Natural killer cell (primary cell): Measurements from ENCODE around the gene ATRX. TPM values are rescaled to one million over a fixed set of nuclear protein-coding genes. Genes with fewer than 3 reads are reported as not detected.
A peak's percentile ranks its signal among the peaks of the same experiment; 100 is the strongest.

Experiments
- ATAC-seq, 3 donors: fragments of 150-1000 bp in 2 of 3; fragments of 200-7000 bp in 1 of 3; cut with Tn5 transposase; 1 replicate in 1 of 3; 2 replicates in 2 of 3; pipeline ENCODE4 v1.10.0; 2021; ENCODE audit warnings: mild to moderate bottlenecking in 2 of 3, moderate library complexity in 2 of 3
- DNase-seq, 2 donors: peaks; one replicate each; pipeline versions ENCODE4 v3.0.0 to v3.0.0-alpha.2; 2013 to 2021; ENCODE audit warnings: mixed read lengths in 1 of 2
- H3K27ac ChIP-seq: one replicate; pipeline ENCODE4 v1.5.1; 2013; ENCODE audit warnings: mild to moderate bottlenecking, low read length
- H3K27me3 ChIP-seq: one replicate; pipeline ENCODE4 v1.6.1; 2013; ENCODE audit warnings: low read length; ENCODE audit not compliant: control insufficient read depth, insufficient read depth
- H3K36me3 ChIP-seq: one replicate; pipeline ENCODE4 v1.6.1; 2013; ENCODE audit warnings: low read length; ENCODE audit not compliant: control insufficient read depth, insufficient read depth
- H3K4me1 ChIP-seq: one replicate; pipeline ENCODE4 v1.6.1; 2013; ENCODE audit warnings: low read length; ENCODE audit not compliant: control insufficient read depth, insufficient read depth
- H3K4me3 ChIP-seq: one replicate; pipeline ENCODE4 v1.5.1; 2013; ENCODE audit warnings: low read length
- H3K9me3 ChIP-seq: one replicate; pipeline ENCODE4 v1.6.1; 2013; ENCODE audit warnings: low read length; ENCODE audit not compliant: control insufficient read depth, insufficient read depth
- H3K27ac Mint-ChIP-seq, 2 donors: one replicate each; pipeline ENCODE4 v1.8.0; 2022; ENCODE audit warnings: mild to moderate bottlenecking in 2 of 2, mixed read lengths in 2 of 2, moderate library complexity in 1 of 2
- H3K27me3 Mint-ChIP-seq, 2 donors: one replicate each; pipeline ENCODE4 v1.8.0; 2022; ENCODE audit warnings: low read depth in 2 of 2, mixed read lengths in 2 of 2
- H3K36me3 Mint-ChIP-seq: one replicate; pipeline ENCODE4 v1.8.0; 2022; ENCODE audit warnings: mixed read lengths
- H3K4me1 Mint-ChIP-seq, 2 donors: one replicate each; pipeline ENCODE4 v1.8.0; 2022; ENCODE audit warnings: mixed read lengths in 2 of 2
- H3K4me3 Mint-ChIP-seq: one replicate; pipeline ENCODE4 v1.8.0; 2022; ENCODE audit warnings: mild to moderate bottlenecking, moderate library complexity, mixed read lengths
- H3K9me3 Mint-ChIP-seq, 2 donors: one replicate each; pipeline ENCODE4 v1.8.0; 2022; ENCODE audit warnings: mixed read lengths in 2 of 2
- WGBS: methylation state at CpG from one replicate; pipeline ENCODE4 v1.1.7; 2013; ENCODE audit warnings: missing lambda C conversion rate; ENCODE audit not compliant: insufficient coverage; 5-methylcytosine and 5-hydroxymethylcytosine counted together
- intact Hi-C: fragments of 100-400 bp; cut with micrococcal nuclease; formaldehyde crosslinking; loops from one replicate; pipeline ENCODE4 v1.14.2; 2022
- total RNA-seq, 4 donors: library from RNA; stranded (reverse); fragments of 120-200 nt in 1 of 4; gene quantifications; one replicate each; pipeline versions ENCODE4 v1.2.3 to v1.2.4, GENCODE V29; 2013 to 2022
- TF ChIP-seq, protein P1 (sequence below): fragments of 200-600 bp; IDR thresholded peaks from one replicate; pipeline ENCODE4 v1.8.0; 2022; ENCODE audit warnings: antibody characterized with exemption

Gene ATRX
- total RNA-seq, 3 donors from 2014 or later (not counting 1 experiment from before 2014, with no cell fraction given), result 136 to 162 (median 159) TPM

DNA sequence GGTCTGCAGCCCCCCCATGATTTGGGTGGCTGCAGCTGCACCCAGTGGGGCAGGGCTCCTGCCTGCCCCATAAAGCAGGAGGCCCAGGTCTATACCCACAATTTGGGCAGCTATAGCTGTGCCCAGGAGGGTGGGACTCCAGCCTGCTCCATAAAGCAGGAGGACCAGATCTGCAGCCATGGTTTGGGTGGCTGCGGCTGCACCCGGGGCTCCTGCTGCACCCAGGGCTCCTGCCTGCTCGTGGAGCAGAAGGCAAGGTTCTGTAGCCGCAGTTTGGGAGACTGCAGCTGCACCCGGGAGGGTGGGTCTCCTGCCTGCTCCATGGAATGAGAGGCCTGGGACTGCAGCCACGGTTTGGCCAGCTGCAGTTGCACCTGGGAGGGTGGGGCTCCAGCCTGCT lies 81.1 kb downstream of the ATRX start:
- Mint-ChIP-seq H3K36me3 (no peaks in the 10 kb centered on the region), H3K4me1 (peaks cover 2 to 16% of the 10 kb centered on the region in 2 donors), H3K27me3 (no peaks in the 10 kb centered on the region), H3K4me3 (no peak overlapping the region), H3K27ac (no peak overlapping the region), H3K9me3 (no peaks in the 10 kb centered on the region)
- Histone ChIP-seq H3K27me3 (no peaks in the 10 kb centered on the region), H3K36me3 (no peaks in the 10 kb centered on the region), H3K9me3 (no peaks in the 10 kb centered on the region), H3K4me1 (peaks cover 3% of the 10 kb centered on the region), H3K27ac (no peak overlapping the region), H3K4me3 (no peak overlapping the region)
- TF ChIP-seq, protein P1, sequence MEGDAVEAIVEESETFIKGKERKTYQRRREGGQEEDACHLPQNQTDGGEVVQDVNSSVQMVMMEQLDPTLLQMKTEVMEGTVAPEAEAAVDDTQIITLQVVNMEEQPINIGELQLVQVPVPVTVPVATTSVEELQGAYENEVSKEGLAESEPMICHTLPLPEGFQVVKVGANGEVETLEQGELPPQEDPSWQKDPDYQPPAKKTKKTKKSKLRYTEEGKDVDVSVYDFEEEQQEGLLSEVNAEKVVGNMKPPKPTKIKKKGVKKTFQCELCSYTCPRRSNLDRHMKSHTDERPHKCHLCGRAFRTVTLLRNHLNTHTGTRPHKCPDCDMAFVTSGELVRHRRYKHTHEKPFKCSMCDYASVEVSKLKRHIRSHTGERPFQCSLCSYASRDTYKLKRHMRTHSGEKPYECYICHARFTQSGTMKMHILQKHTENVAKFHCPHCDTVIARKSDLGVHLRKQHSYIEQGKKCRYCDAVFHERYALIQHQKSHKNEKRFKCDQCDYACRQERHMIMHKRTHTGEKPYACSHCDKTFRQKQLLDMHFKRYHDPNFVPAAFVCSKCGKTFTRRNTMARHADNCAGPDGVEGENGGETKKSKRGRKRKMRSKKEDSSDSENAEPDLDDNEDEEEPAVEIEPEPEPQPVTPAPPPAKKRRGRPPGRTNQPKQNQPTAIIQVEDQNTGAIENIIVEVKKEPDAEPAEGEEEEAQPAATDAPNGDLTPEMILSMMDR, result no peak
- 100% methylated on average over 6 of the region's 6 CpGs for WGBS
- intact Hi-C loops, result no loop called here
- ATAC-seq (no peak), DNase-seq (no peak)

DNA sequence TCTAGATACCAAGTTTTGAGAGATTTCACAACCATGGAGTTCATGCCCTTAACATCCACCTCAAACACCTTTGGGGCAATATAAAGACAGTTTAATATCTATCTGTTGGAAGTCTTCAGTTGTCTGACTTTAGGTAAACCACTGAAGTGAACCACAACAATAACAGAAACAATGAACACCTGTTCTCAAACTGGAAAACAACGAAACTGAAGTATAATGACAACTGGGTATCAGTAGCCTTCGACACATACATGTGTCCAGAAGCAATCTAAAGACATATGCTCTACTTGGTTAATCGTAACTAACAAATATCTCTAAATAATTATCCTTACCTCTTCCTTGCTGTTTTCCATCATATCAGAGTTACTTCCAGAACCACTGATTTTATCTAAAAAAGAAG lies 87.8 kb downstream of the ATRX start:
- peaks cover 14% of the 10 kb centered on the region for H3K36me3 ChIP-seq
- no peaks in the 10 kb centered on the region for H3K9me3 Mint-ChIP-seq
- H3K4me1 Mint-ChIP-seq, result peaks cover 11 to 22% of the 10 kb centered on the region in 2 donors
- ATAC-seq (no peak), DNase-seq (no peak)
- 93% methylated on average over 3 of the region's 3 CpGs for WGBS
- TF ChIP-seq, protein P1, result no peak
- no peak overlapping the region for H3K27ac Mint-ChIP-seq
- H3K9me3 ChIP-seq, result no peaks in the 10 kb centered on the region
- no peak overlapping the region for H3K4me3 Mint-ChIP-seq
- H3K36me3 Mint-ChIP-seq, result no peaks in the 10 kb centered on the region
- H3K27ac ChIP-seq, result no peak overlapping the region
- no peaks in the 10 kb centered on the region for H3K27me3 ChIP-seq
- no peaks in the 10 kb centered on the region for H3K4me1 ChIP-seq
- intact Hi-C loops, result no loop called here
- H3K27me3 Mint-ChIP-seq, result no peaks in the 10 kb centered on the region
- H3K4me3 ChIP-seq, result no peak overlapping the region

DNA sequence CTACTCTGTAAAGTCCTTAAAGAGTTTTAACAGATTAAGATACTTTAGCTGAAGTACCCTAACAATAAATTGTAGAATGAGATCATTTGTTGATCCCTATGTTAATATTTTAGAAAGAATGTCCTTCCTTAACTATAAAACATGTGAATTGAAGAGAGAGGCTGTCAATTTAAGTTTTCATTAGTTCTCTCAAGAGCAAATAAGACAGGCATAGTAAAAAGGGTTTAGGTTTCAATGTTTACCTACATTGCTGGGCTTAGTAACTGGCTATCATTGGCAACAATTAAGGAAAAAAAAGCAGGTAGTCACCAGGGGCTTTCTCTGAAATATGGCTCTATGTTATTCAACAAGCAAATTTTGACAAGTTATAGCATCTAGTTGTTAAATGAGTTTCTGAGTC lies 91.5 kb downstream of the ATRX start:
- H3K4me3 Mint-ChIP-seq, result no peak overlapping the region
- Histone ChIP-seq H3K27ac (no peak overlapping the region), H3K9me3 (no peaks in the 10 kb centered on the region), H3K27me3 (no peaks in the 10 kb centered on the region), H3K36me3 (peaks cover 14% of the 10 kb centered on the region), H3K4me3 (no peak overlapping the region), H3K4me1 (no peaks in the 10 kb centered on the region)
- ATAC-seq (no peak), DNase-seq (no peak)
- H3K4me1 Mint-ChIP-seq, result peaks cover 4 to 11% of the 10 kb centered on the region in 2 donors
- H3K27ac Mint-ChIP-seq, result peak overlapping the region; percentile 1 to 33
- no peaks in the 10 kb centered on the region for H3K27me3 Mint-ChIP-seq
- intact Hi-C loops, result no loop called here
- no peaks in the 10 kb centered on the region for H3K9me3 Mint-ChIP-seq
- no peaks in the 10 kb centered on the region for H3K36me3 Mint-ChIP-seq
- TF ChIP-seq, protein P1, result no peak

DNA sequence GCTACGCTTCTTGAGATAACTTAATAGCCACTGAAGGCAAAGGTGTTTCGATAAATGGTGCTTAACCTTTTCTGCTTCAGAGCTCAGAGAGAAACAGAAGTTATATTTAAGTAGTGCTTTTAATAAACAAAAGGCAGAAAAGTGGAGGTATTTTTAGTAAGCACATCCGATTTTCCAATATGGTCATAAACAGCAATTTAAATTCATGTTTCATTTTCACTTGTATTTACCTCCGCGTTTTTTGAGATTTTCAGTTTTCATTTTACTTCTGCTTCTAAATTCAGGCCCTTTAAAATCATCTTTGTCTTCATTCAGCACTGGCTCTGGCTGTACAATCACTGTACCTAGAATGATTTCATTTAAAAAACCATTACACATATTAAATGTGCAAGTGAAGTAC lies 92.4 kb downstream of the ATRX start:
- DNase-seq (no peak), ATAC-seq (no peak)
- Mint-ChIP-seq H3K9me3 (no peaks in the 10 kb centered on the region), H3K4me3 (no peak overlapping the region), H3K27me3 (no peaks in the 10 kb centered on the region), H3K4me1 (peaks cover 0 to 8% of the 10 kb centered on the region in 2 donors), H3K36me3 (no peaks in the 10 kb centered on the region), H3K27ac (peak overlapping the region; percentile 1 to 33)
- WGBS, result 81% methylated on average over 2 of the region's 5 CpGs
- H3K27ac ChIP-seq, result no peak overlapping the region
- peaks cover 14% of the 10 kb centered on the region for H3K36me3 ChIP-seq
- no peaks in the 10 kb centered on the region for H3K9me3 ChIP-seq
- intact Hi-C loops, result no loop called here
- no peak overlapping the region for H3K4me3 ChIP-seq
- no peaks in the 10 kb centered on the region for H3K27me3 ChIP-seq
- H3K4me1 ChIP-seq, result no peaks in the 10 kb centered on the region
- TF ChIP-seq, protein P1, result no peak
